ENCODE results near the gene IDNK.

DNA sequence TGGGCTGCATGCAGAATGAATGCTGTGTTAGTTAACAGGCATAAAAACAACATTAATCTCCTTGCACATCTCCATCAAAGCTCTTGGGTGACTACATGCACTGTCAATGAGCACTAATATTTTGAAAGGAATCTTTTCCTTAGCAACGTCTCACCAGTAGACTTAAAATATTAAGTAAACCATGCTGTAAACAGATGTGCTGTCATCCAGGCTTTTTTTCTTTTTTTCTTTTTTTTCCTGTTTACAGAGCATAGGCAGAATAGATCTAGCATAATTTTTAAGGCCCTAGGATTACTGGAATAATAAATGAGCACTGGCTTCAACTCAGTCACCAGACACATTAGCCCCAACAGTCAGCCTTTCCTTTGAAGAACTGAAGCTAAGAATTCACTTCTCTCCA lies 48.5 kb downstream of the IDNK start:
- no peak for TF ChIP-seq TBL1XR1 (IDR thresholded peaks at IDR 0.05; ENCODE audit: low read depth, low read length)
- TF ChIP-seq ESRRA (IDR thresholded peaks at IDR 0.05; ENCODE audit: low read length) = no peak
- TF ChIP-seq, protein P1, sequence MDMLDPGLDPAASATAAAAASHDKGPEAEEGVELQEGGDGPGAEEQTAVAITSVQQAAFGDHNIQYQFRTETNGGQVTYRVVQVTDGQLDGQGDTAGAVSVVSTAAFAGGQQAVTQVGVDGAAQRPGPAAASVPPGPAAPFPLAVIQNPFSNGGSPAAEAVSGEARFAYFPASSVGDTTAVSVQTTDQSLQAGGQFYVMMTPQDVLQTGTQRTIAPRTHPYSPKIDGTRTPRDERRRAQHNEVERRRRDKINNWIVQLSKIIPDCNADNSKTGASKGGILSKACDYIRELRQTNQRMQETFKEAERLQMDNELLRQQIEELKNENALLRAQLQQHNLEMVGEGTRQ (IDR thresholded peaks at IDR 0.05; ENCODE audit: borderline replicate concordance, low read depth, low read length) = no peak
- no peak for TF ChIP-seq POLR2A (IDR thresholded peaks at IDR 0.05; ENCODE audit: low read depth, low read length)
- no peak for TF ChIP-seq EP300 (IDR thresholded peaks at IDR 0.05; ENCODE audit: borderline replicate concordance in 1 of 2, control insufficient read depth in 1 of 2, low read depth in 2 of 2, low read length in 2 of 2)
- TF ChIP-seq SREBF2 (IDR thresholded peaks at IDR 0.05; ENCODE audit: low read length) = no peak
- TF ChIP-seq MTA3 (IDR thresholded peaks at IDR 0.05; ENCODE audit: borderline replicate concordance, low read length) = no peak
- TF ChIP-seq, protein P2, sequence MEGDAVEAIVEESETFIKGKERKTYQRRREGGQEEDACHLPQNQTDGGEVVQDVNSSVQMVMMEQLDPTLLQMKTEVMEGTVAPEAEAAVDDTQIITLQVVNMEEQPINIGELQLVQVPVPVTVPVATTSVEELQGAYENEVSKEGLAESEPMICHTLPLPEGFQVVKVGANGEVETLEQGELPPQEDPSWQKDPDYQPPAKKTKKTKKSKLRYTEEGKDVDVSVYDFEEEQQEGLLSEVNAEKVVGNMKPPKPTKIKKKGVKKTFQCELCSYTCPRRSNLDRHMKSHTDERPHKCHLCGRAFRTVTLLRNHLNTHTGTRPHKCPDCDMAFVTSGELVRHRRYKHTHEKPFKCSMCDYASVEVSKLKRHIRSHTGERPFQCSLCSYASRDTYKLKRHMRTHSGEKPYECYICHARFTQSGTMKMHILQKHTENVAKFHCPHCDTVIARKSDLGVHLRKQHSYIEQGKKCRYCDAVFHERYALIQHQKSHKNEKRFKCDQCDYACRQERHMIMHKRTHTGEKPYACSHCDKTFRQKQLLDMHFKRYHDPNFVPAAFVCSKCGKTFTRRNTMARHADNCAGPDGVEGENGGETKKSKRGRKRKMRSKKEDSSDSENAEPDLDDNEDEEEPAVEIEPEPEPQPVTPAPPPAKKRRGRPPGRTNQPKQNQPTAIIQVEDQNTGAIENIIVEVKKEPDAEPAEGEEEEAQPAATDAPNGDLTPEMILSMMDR (IDR thresholded peaks at IDR 0.05 in 2 of 3, conservative IDR thresholded peaks at IDR 0.05 in 1 of 3; ENCODE audit: control insufficient read depth in 2 of 3, extremely low read depth in 1 of 3, insufficient read depth in 1 of 3, low read depth in 3 of 3, low read length in 3 of 3) = no peak
- no peak for TF ChIP-seq CEBPB (IDR thresholded peaks at IDR 0.05; ENCODE audit: borderline replicate concordance in 1 of 2, low read depth in 2 of 2, low read length in 2 of 2)
- TF ChIP-seq MXI1 (IDR thresholded peaks at IDR 0.05; ENCODE audit: low read depth, low read length) = no peak
- TF ChIP-seq, protein P3, sequence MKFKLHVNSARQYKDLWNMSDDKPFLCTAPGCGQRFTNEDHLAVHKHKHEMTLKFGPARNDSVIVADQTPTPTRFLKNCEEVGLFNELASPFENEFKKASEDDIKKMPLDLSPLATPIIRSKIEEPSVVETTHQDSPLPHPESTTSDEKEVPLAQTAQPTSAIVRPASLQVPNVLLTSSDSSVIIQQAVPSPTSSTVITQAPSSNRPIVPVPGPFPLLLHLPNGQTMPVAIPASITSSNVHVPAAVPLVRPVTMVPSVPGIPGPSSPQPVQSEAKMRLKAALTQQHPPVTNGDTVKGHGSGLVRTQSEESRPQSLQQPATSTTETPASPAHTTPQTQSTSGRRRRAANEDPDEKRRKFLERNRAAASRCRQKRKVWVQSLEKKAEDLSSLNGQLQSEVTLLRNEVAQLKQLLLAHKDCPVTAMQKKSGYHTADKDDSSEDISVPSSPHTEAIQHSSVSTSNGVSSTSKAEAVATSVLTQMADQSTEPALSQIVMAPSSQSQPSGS (IDR thresholded peaks at IDR 0.05; ENCODE audit: low read length) = no peak
- no peak for TF ChIP-seq EZH2 (IDR thresholded peaks at IDR 0.05; ENCODE audit: borderline replicate concordance, control insufficient read depth, low read depth, low read length)
- TF ChIP-seq BRCA1 (IDR thresholded peaks at IDR 0.05; ENCODE audit: low read depth, low read length) = no peak
- TF ChIP-seq TCF12 (IDR thresholded peaks at IDR 0.05; ENCODE audit: low read depth, low read length) = no peak
